K562 (cell line): ENCODE measurements around the gene RBM25.

Experiments used
- EP300 ChIP-seq: IDR thresholded peaks from 2 replicates; pipeline ENCODE4 v1.6.1; 2012; ENCODE audit warnings: low read length, improper control_type of control experiment
- GABPA ChIP-seq: fragments of 200-800 bp; sonication (Bioruptor generic); conservative IDR thresholded peaks from 2 replicates; pipeline ENCODE4 v1.6.1; 2016; ENCODE audit warnings: low read depth, missing genetic modification characterization, missing compliant biosample characterization
- POLR2A ChIP-seq: fragments of 450-650 bp; conservative IDR thresholded peaks from 2 replicates; pipeline ENCODE4 v1.6.1; 2016
- TARDBP ChIP-seq: fragments of 450-650 bp; IDR thresholded peaks from 2 replicates; pipeline ENCODE4 v1.6.1; 2016

- TF ChIP-seq EP300 (no peak), POLR2A (no peak), TARDBP (no peak), GABPA (no peak)
Measured at GRCh38 chr14:73014105-73014504, 44.2 kb upstream of the RBM25 start.
